ENCODE data around the gene TM6SF1.

DNA sequence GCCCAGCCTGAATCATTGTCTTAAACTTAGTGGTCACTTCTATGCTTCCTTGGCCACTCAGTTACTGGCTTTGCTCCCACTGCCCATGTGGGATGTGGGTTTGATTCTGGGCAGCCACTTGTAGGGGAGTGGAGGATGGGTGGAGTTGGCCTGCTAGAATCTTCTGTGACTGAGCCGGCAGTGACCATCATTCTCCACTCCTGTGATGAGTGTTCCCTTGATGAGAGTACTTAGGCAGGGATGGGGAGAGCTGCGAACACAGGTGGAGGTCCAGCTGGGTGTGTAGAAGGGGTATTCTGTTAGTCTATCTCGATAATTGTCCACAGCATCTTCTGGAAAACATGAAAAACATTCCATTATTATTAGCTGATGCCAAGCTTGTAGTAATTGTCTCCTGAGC, 8.0 kb downstream of the TM6SF1 start:
- TF ChIP-seq POLR2A (IDR thresholded peaks at IDR 0.05) (no peak), CTCF (IDR thresholded peaks at IDR 0.05) (no peak)

Data from tibial nerve (tissue), 3 donors.